ENCODE measurements around the gene OR9G1. TPM values are rescaled to one million over a fixed set of nuclear protein-coding genes. Genes with fewer than 3 reads are reported as not detected.

Gene OR9G1
- total RNA-seq, 2 donors from 2014 or later = not detected

GRCh38 chr11:56706486-56706885 is 7.6 kb downstream of the OR9G1 start:
- no peaks in the 10 kb centered on the region for H3K9me3 ChIP-seq
- no peaks in the 10 kb centered on the region for H3K27me3 ChIP-seq (replicated peaks; ENCODE audit: insufficient read depth)
- no peak overlapping the region for H3K4me3 ChIP-seq
- no peak for TF ChIP-seq POLR2AphosphoS5 (IDR thresholded peaks at IDR 0.05)
- no peak for TF ChIP-seq CTCF (IDR thresholded peaks at IDR 0.05)
- no peak for TF ChIP-seq POLR2A (IDR thresholded peaks at IDR 0.05)
- intact Hi-C loops (cut with DNase I) = no loop called here
- 68% methylated on average over 2 of the region's 2 CpGs for WGBS
- H3K36me3 ChIP-seq = no peaks in the 10 kb centered on the region
- no peak overlapping the region for H3K27ac ChIP-seq
- H3K4me1 ChIP-seq (replicated peaks) = no peaks in the 10 kb centered on the region
- DNase-seq (ENCODE audit: low spot score) = no peak

DNA sequence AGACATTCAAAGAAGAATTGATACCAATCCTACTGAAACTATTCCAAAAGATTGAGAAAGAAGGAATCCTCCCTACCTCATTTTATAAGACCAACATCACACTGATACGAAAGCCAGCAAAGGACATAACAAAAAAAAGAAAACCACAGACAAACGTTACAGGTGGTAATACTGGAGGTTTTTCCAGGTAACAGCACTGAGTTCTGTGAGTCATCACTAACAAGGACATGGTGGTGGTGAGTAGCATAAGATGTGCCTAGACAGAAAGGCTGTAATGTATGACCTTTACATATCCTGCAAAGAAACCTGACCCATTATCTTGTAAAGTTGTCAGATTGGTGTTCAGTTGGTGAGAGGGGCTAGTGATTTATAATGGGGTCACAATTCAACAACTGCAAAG is 15.3 kb downstream of the OR9G1 start:
- no peak for TF ChIP-seq CTCF (IDR thresholded peaks at IDR 0.05)
- TF ChIP-seq POLR2A (IDR thresholded peaks at IDR 0.05) = no peak
- H3K9me3 ChIP-seq = no peaks in the 10 kb centered on the region

GRCh38 chr11:56716379-56716854 is 17.5 kb downstream of the OR9G1 start:
- no peak overlapping the region for H3K27ac ChIP-seq
- H3K9me3 ChIP-seq = no peaks in the 10 kb centered on the region
- no peaks in the 10 kb centered on the region for H3K27me3 ChIP-seq (replicated peaks; ENCODE audit: insufficient read depth)
- H3K36me3 ChIP-seq = no peaks in the 10 kb centered on the region
- H3K4me3 ChIP-seq = no peak overlapping the region
- H3K4me1 ChIP-seq (replicated peaks) = no peaks in the 10 kb centered on the region
- intact Hi-C loops (cut with DNase I) = no loop called here
- 39% methylated on average over 6 of the region's 6 CpGs for WGBS
- TF ChIP-seq POLR2A (IDR thresholded peaks at IDR 0.05) (no peak), POLR2AphosphoS5 (IDR thresholded peaks at IDR 0.05) (peak; percentile 76), CTCF (IDR thresholded peaks at IDR 0.05) (no peak)
- DNase-seq (ENCODE audit: low spot score) = peak; percentile 39

More for the DNA sequence above, 15.3 kb downstream of the OR9G1 start:
- Histone ChIP-seq H3K27ac (no peak overlapping the region), H3K27me3 (replicated peaks; ENCODE audit: insufficient read depth) (no peaks in the 10 kb centered on the region), H3K36me3 (no peaks in the 10 kb centered on the region), H3K4me3 (no peak overlapping the region), H3K4me1 (replicated peaks) (no peaks in the 10 kb centered on the region)
- WGBS = 58% methylated on average over 2 of the region's 2 CpGs
- DNase-seq (ENCODE audit: low spot score) = no peak
- intact Hi-C loops (cut with DNase I) = no loop called here

DNA sequence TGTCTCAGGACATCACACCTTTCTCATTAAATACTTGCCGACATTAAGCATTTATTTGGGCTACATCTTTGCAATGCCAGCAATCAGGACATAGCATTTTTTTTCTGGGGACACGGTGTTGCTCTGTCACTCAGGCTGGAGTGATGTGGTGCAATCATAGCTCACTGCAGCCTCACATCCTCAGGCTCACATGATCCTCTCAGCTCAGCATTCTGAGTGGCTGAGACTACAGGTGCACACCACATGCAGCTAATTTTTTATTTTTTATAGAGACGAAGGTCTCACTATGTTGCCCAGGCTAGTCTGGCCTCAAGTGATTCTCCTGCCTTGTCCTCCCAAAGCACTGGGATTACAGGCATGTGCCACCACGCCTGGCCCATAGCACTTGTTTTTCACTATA is 21.6 kb downstream of the OR9G1 start:
- TF ChIP-seq POLR2AphosphoS5 (IDR thresholded peaks at IDR 0.05) (no peak), CTCF (IDR thresholded peaks at IDR 0.05) (no peak), POLR2A (IDR thresholded peaks at IDR 0.05) (no peak)
- no peaks in the 10 kb centered on the region for H3K27me3 ChIP-seq (replicated peaks; ENCODE audit: insufficient read depth)
- H3K27ac ChIP-seq = no peak overlapping the region
- DNase-seq (ENCODE audit: low spot score) = no peak
- no peaks in the 10 kb centered on the region for H3K9me3 ChIP-seq
- WGBS = 80% methylated on average over 4 of the region's 4 CpGs
- H3K36me3 ChIP-seq = no peaks in the 10 kb centered on the region
- intact Hi-C loops (cut with DNase I) = no loop called here
- H3K4me1 ChIP-seq (replicated peaks) = no peaks in the 10 kb centered on the region
- no peak overlapping the region for H3K4me3 ChIP-seq

DNA sequence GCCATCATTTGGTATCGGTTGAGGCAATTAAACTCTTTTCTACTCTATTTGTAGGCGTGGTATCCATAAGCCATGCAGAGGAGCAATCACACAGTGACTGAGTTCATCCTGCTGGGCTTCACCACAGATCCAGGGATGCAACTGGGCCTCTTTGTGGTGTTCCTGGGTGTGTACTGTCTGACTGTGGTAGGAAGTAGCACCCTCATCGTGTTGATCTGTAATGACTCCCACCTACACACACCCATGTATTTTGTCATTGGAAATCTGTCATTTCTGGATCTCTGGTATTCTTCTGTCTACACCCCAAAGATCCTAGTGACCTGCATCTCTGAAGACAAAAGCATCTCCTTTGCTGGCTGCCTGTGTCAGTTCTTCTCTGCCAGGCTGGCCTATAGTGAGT is 41.2 kb downstream of the OR9G1 start:
- no peak overlapping the region for H3K4me3 ChIP-seq
- H3K36me3 ChIP-seq = no peaks in the 10 kb centered on the region
- H3K27ac ChIP-seq = no peak overlapping the region
- intact Hi-C loops (cut with DNase I) = no loop called here
- WGBS = 91% methylated on average over 3 of the region's 3 CpGs
- DNase-seq (ENCODE audit: low spot score) = no peak
- H3K9me3 ChIP-seq = no peaks in the 10 kb centered on the region
- no peaks in the 10 kb centered on the region for H3K4me1 ChIP-seq (replicated peaks)
- TF ChIP-seq CTCF (IDR thresholded peaks at IDR 0.05) (no peak), POLR2AphosphoS5 (IDR thresholded peaks at IDR 0.05) (no peak)
- no peaks in the 10 kb centered on the region for H3K27me3 ChIP-seq (replicated peaks; ENCODE audit: insufficient read depth)

Measured in prostate gland (tissue), 2 donors.